ENCODE measurements around the gene DDX27. TPM values are rescaled to one million over a fixed set of nuclear protein-coding genes. Genes with fewer than 3 reads are reported as not detected.
"Not testable (repeated sequence)": the region's sequence is repeated elsewhere in the genome, so short reads cannot be mapped to it uniquely, and the experiment has no call there.

Gene DDX27
- total RNA-seq, 1 donor from 2014 or later = 19.6 TPM

GRCh38 chr20:49203011-49203410 is 16.2 kb upstream of the DDX27 start:
- DNase-seq (ENCODE audit: low spot score in 2 of 2) (no peak), FAIRE-seq (no peak)

GRCh38 chr20:49203746-49204145 is 15.5 kb upstream of the DDX27 start:
- FAIRE-seq = no peak
- DNase-seq (ENCODE audit: low spot score in 2 of 2) = no peak

- DNase-seq (ENCODE audit: low spot score in 2 of 2) = no peak
- no peak for FAIRE-seq
These were observed 12.1 kb upstream of the DDX27 start for GRCh38 chr20:49207076-49207475.

- DNase-seq (ENCODE audit: low spot score in 2 of 2) = no peak
- no peak for FAIRE-seq
These were observed 9.0 kb upstream of the DDX27 start for GRCh38 chr20:49210101-49210756.

- DNase-seq (ENCODE audit: low spot score in 2 of 2) (no peak), FAIRE-seq (no peak)
These were observed 8.5 kb upstream of the DDX27 start for GRCh38 chr20:49210757-49211110.

GRCh38 chr20:49214571-49214970 is 4.6 kb upstream of the DDX27 start:
- FAIRE-seq = no peak

GRCh38 chr20:49215232-49215631 is 4.0 kb upstream of the DDX27 start:
- no peak for DNase-seq (ENCODE audit: low spot score in 2 of 2)
- FAIRE-seq = no peak

More at GRCh38 chr20:49214571-49214970, 4.6 kb upstream of the DDX27 start:
- DNase-seq (ENCODE audit: low spot score in 2 of 2) = no peak

- DNase-seq (ENCODE audit: low spot score in 2 of 2) (peak; percentile 57 to 64), FAIRE-seq (no peak)
These were observed 2.1 kb upstream of the DDX27 start for GRCh38 chr20:49216991-49217578.

- DNase-seq (ENCODE audit: low spot score in 2 of 2); FAIRE-seq: not testable (repeated sequence)
These were observed 501 bp upstream of the DDX27 start for GRCh38 chr20:49218739-49219090.

GRCh38 chr20:49219924-49220831 is 962 bp downstream of the DDX27 start:
- DNase-seq (ENCODE audit: low spot score in 2 of 2) (peak in 1 of 2 donors; percentile 25), FAIRE-seq (no peak)

GRCh38 chr20:49225896-49226295 is 6.7 kb downstream of the DDX27 start:
- FAIRE-seq = no peak
- DNase-seq (ENCODE audit: low spot score in 2 of 2) = no peak

GRCh38 chr20:49228676-49229075 is 9.5 kb downstream of the DDX27 start:
- DNase-seq (ENCODE audit: low spot score in 2 of 2) = no peak

GRCh38 chr20:49229381-49229780 is 10.2 kb downstream of the DDX27 start:
- FAIRE-seq (no peak), DNase-seq (ENCODE audit: low spot score in 2 of 2) (no peak)

More at GRCh38 chr20:49228676-49229075, 9.5 kb downstream of the DDX27 start:
- no peak for FAIRE-seq

- FAIRE-seq = no peak
- DNase-seq (ENCODE audit: low spot score in 2 of 2) = no peak
These were observed 10.8 kb downstream of the DDX27 start for GRCh38 chr20:49230021-49230420.

- no peak for DNase-seq (ENCODE audit: low spot score in 2 of 2)
- no peak for FAIRE-seq
These were observed 11.4 kb downstream of the DDX27 start for GRCh38 chr20:49230561-49231133.

- no peak for DNase-seq (ENCODE audit: low spot score in 2 of 2)
- FAIRE-seq = no peak
These were observed 12.3 kb downstream of the DDX27 start for GRCh38 chr20:49231471-49231870.

- DNase-seq (ENCODE audit: low spot score in 2 of 2) (no peak), FAIRE-seq (no peak)
These were observed 14.0 kb downstream of the DDX27 start for GRCh38 chr20:49233226-49233625.

- FAIRE-seq = no peak
- DNase-seq (ENCODE audit: low spot score in 2 of 2) = no peak
These were observed 15.6 kb downstream of the DDX27 start for GRCh38 chr20:49234831-49235230.

- DNase-seq (ENCODE audit: low spot score in 2 of 2) (no peak), FAIRE-seq (no peak)
These were observed 17.1 kb downstream of the DDX27 start for GRCh38 chr20:49236301-49236700.

- DNase-seq (ENCODE audit: low spot score in 2 of 2) (no peak), FAIRE-seq (no peak)
These were observed 18.3 kb downstream of the DDX27 start for GRCh38 chr20:49237531-49237930.
